ENCODE data around the gene M1AP.

Gene M1AP

DNA sequence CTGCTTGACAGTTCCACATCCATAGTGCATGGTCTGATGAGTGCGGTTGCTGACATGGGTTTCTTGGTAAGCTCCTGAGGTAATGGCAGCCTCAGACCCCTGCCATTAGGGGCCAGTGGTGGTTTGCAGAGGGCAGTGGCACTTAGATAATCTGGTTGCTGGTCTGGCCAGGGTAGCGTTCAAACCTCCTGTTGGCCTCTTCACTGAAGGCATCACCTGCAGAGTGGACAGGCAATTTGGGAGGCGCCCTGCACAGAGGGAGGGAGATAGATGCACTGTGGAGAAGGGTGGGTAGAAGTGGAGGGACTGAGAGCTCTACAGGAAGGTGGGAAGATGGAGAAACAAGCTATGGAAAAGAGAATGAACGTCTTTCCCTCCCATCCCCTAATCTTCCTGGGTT is 114.7 kb downstream of the M1AP start:
- no peak for DNase-seq
- intact Hi-C loops (cut with DNase I) = no loop called here

GRCh38 chr2:74532222-74532621 is 115.9 kb downstream of the M1AP start:
- intact Hi-C loops (cut with DNase I) = no loop called here
- no peak for DNase-seq

GRCh38 chr2:74531666-74532065 is 116.5 kb downstream of the M1AP start:
- intact Hi-C loops (cut with DNase I) = no loop called here
- DNase-seq = no peak

DNA sequence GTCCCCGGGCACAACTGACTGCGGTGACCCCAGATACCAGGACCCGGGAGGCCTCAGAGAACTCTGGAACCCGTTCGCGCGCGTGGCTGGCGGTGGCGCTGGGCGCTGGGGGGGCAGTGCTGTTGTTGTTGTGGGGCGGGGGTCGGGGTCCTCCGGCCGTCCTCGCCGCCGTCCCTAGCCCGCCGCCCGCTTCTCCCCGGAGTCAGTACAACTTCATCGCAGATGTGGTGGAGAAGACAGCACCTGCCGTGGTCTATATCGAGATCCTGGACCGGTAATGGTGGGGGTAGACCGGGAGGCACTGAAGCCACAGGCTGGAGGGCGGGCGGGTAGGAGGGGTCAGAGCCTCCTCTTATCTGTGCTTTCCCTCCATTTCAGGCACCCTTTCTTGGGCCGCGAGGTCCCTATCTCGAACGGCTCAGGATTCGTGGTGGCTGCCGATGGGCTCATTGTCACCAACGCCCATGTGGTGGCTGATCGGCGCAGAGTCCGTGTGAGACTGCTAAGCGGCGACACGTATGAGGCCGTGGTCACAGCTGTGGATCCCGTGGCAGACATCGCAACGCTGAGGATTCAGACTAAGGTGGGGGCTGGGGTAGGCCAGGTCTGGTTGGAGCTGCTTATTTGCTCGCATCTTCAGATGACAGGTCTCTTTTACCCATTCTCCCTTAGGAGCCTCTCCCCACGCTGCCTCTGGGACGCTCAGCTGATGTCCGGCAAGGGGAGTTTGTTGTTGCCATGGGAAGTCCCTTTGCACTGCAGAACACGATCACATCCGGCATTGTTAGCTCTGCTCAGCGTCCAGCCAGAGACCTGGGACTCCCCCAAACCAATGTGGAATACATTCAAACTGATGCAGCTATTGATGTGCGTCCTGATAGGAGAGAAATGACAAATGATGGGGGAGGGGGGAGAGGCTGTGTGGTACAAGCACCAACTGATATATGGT is 117.6 kb downstream of the M1AP start:
- intact Hi-C loops (cut with DNase I) = no loop called here
- DNase-seq = peak in 27 of 42 donors; percentile 10 to 59 (median 35)

- intact Hi-C loops (cut with DNase I) = loop anchor here (1.0 to 2.0 kb wide), 2 partner anchors 23 to 47 kb away; partner anchors contain the start of genes CCDC142 and PCGF1
- peak; percentile 96 to 99 (median 98) for DNase-seq
Observed at GRCh38 chr2:74529357-74530238, 118.5 kb downstream of the M1AP start, which contains the start of the genes AUP1 and HTRA2. Gene AUP1, minus strand, starts transcription at chr2:74529706. Its CDS starts 77 bp downstream, at chr2:74529629. Gene HTRA2, plus strand, starts transcription at chr2:74529933. Its CDS starts 74 bp downstream, at chr2:74530007.

GRCh38 chr2:74528600-74529356 is 119.4 kb downstream of the M1AP start:
- intact Hi-C loops (cut with DNase I) = loop anchor here (1.0 to 2.0 kb wide), 2 partner anchors 22 to 46 kb away; partner anchors contain the start of genes CCDC142 and PCGF1
- DNase-seq = peak in 1 of 42 donors; percentile 37

- intact Hi-C loops (cut with DNase I) = loop anchor here (2.0 kb wide), 1 partner anchor 21 kb away; the partner anchor contains the start of gene PCGF1
- no peak for DNase-seq
Observed at GRCh38 chr2:74527741-74528140, 120.4 kb downstream of the M1AP start.

DNA sequence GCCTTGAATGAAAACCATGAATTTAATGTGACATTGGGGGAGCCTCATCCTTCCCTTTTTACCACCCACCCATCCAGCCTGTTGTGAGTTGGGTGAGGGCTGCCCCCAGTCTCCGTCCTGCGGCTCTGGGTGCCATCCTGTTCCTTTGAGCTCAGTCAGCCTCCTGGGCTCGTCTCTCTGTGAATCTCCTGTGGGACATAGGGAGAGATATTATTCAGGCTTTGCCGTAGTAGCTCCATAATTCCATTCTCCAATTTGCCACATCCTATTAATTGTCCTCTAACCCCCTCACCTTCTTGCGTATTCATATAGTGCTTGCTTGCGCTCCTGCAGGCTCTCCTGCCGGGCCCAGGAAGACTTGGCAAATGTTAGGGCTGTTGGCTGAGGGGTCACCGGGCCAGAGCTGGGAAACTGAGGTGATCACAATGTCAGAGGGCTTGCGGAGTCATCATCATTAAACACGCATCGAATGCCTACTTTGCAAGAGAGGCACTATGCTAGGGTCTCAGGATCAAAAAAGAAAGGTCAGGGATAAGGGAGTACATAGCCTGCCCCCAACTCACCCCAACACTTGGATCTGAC is 121.4 kb downstream of the M1AP start:
- intact Hi-C loops (cut with DNase I) = no loop called here
- peak in 1 of 42 donors; percentile 13 for DNase-seq

GRCh38 chr2:74525717-74526648 is 122.1 kb downstream of the M1AP start, which contains the start of gene DQX1:
Gene DQX1, minus strand, starts transcription at chr2:74526231. Its CDS starts 502 bp downstream, at chr2:74525729.
- intact Hi-C loops (cut with DNase I) = no loop called here
- DNase-seq = peak in 20 of 42 donors; percentile 7 to 67 (median 36)

GRCh38 chr2:74524955-74525716 is 123.0 kb downstream of the M1AP start:
- DNase-seq = peak in 1 of 42 donors; percentile 12
- intact Hi-C loops (cut with DNase I) = no loop called here

- intact Hi-C loops (cut with DNase I) = no loop called here
- peak in 1 of 42 donors; percentile 24 for DNase-seq
Observed at GRCh38 chr2:74524005-74524404, 124.1 kb downstream of the M1AP start.

DNA sequence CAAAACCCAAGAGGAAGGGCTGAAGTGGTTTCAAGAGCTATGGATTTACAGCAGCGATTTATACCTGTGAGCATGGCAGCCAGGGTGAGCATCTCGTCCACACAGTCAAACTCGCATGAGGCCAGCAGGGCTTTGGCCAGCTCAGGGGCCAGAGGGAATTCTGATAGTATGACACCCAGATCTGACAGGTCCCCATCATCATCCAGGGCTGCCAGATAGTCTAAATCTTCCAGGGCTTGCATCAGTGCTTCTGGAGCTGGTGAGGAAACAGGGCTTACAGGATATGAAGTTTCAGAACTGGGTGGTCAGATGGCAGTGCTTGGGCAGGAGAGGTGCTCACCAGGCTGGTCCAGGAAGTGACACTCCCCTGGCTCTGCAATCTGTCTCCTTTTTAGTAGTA is 125.6 kb downstream of the M1AP start:
- intact Hi-C loops (cut with DNase I) = no loop called here
- no peak for DNase-seq

GRCh38 chr2:74516650-74517049 is 131.5 kb downstream of the M1AP start:
- intact Hi-C loops (cut with DNase I) = no loop called here

GRCh38 chr2:74515981-74516633 is 132.0 kb downstream of the M1AP start:
- intact Hi-C loops (cut with DNase I) = no loop called here
- DNase-seq = peak in 41 of 42 donors; percentile 27 to 78 (median 62)

More at GRCh38 chr2:74516650-74517049, 131.5 kb downstream of the M1AP start:
- no peak for DNase-seq

DNA sequence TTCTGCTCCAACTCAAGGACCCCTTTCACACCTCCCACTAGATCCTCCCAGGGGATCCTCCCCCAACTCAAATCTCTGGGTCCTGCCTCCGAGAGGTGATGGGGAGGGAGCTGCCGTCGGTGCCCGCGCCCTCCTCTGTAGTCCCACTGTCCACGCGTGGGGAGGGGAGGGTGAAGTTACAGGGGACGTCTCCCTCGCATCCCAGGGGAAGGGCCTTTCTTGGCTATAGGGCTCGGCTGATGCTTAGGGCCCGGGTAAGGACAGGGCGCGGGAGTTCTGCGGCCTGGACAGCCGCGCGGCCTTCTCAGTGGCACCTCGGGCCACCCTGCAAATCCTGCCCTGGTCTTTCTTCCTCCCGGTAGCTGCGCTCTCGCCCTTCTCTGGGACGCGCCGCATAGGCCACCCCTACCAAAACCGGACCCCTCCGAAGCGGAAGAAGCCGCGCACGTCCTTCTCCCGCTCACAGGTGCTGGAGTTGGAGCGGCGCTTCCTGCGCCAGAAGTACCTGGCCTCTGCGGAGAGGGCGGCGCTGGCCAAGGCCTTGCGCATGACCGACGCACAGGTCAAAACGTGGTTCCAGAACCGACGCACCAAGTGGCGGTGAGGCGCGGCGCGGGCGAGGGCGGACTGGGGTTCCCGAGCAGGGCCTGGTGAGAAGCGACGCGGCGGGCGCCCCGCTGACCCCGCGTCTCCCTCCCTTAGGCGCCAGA is 132.7 kb downstream of the M1AP start:
- intact Hi-C loops (cut with DNase I) = no loop called here
- DNase-seq = no peak

Measured in head of caudate nucleus (tissue), 42 donors.